ENCODE results near the gene HLA-DOB.

- TF ChIP-seq, protein P1, sequence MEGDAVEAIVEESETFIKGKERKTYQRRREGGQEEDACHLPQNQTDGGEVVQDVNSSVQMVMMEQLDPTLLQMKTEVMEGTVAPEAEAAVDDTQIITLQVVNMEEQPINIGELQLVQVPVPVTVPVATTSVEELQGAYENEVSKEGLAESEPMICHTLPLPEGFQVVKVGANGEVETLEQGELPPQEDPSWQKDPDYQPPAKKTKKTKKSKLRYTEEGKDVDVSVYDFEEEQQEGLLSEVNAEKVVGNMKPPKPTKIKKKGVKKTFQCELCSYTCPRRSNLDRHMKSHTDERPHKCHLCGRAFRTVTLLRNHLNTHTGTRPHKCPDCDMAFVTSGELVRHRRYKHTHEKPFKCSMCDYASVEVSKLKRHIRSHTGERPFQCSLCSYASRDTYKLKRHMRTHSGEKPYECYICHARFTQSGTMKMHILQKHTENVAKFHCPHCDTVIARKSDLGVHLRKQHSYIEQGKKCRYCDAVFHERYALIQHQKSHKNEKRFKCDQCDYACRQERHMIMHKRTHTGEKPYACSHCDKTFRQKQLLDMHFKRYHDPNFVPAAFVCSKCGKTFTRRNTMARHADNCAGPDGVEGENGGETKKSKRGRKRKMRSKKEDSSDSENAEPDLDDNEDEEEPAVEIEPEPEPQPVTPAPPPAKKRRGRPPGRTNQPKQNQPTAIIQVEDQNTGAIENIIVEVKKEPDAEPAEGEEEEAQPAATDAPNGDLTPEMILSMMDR (IDR thresholded peaks at IDR 0.05; ENCODE audit: borderline replicate concordance, extremely low read depth, low read length, poor library complexity, severe bottlenecking): peak; percentile 36
- TF ChIP-seq EZH2 (IDR thresholded peaks at IDR 0.05; ENCODE audit: borderline replicate concordance, low read depth, low read length, severe bottlenecking): no peak
Measured at GRCh38 chr6:32843979-32844838, 27.4 kb upstream of the HLA-DOB start, which contains the start of gene PSMB8.
